EL (cell line): Measurements from ENCODE around the gene SIX5.
A peak's percentile ranks its signal among the peaks of the same experiment; 100 is the strongest.
"Not testable (repeated sequence)": the region's sequence is repeated elsewhere in the genome, so short reads cannot be mapped to it uniquely, and the experiment has no call there.

Source experiments
- DNase-seq: peaks from one replicate; pipeline ENCODE4 v3.0.0-alpha.2; 2016

The SIX5 gene

GRCh38 chr19:45752639-45753038 is 16.4 kb downstream of the SIX5 start:
- no peak for DNase-seq

- not testable (repeated sequence) for DNase-seq
These were observed 17.6 kb downstream of the SIX5 start for GRCh38 chr19:45751483-45751882.

- no peak for DNase-seq
These were observed 21.5 kb downstream of the SIX5 start for GRCh38 chr19:45747513-45747912.

- peak; percentile 65 for DNase-seq
These were observed 22.2 kb downstream of the SIX5 start for GRCh38 chr19:45746866-45747265.

GRCh38 chr19:45745606-45746005 is 23.4 kb downstream of the SIX5 start:
- no peak for DNase-seq

GRCh38 chr19:45742969-45743368 is 26.1 kb downstream of the SIX5 start:
- no peak for DNase-seq

GRCh38 chr19:45739498-45740439 is 29.3 kb downstream of the SIX5 start:
- DNase-seq, result no peak

GRCh38 chr19:45733160-45733810 is 35.8 kb downstream of the SIX5 start, which contains the start of gene MEIOSIN:
MEIOSIN (plus strand) TSS chr19:45733439; CDS start chr19:45735377, 1,938 bp downstream.
- no peak for DNase-seq

GRCh38 chr19:45730368-45731288 is 38.4 kb downstream of the SIX5 start, which contains the start of gene FBXO46:
FBXO46 (minus strand) TSS chr19:45730896; CDS start chr19:45713495, 17,401 bp downstream.
- DNase-seq, result peak; percentile 99

- peak; percentile 18 for DNase-seq
These were observed 39.2 kb downstream of the SIX5 start for GRCh38 chr19:45729800-45730290.

- not testable (repeated sequence) for DNase-seq
These were observed 40.4 kb downstream of the SIX5 start for GRCh38 chr19:45728683-45729082.

GRCh38 chr19:45720065-45720464 is 49.0 kb downstream of the SIX5 start:
- DNase-seq, result not testable (repeated sequence)

GRCh38 chr19:45717983-45718650 is 50.9 kb downstream of the SIX5 start:
- no peak for DNase-seq

GRCh38 chr19:45717131-45717982 is 51.7 kb downstream of the SIX5 start:
- peak; percentile 99 for DNase-seq

GRCh38 chr19:45716359-45717130 is 52.5 kb downstream of the SIX5 start:
- DNase-seq, result no peak

GRCh38 chr19:45715139-45715538 is 53.9 kb downstream of the SIX5 start:
- DNase-seq, result no peak
